HL-60 (cell line): Measurements from ENCODE around the gene CENPQ.
"Not testable (repeated sequence)": the region's sequence is repeated elsewhere in the genome, so short reads cannot be mapped to it uniquely, and the experiment has no call there.

Experiments used
- CTCF ChIP-seq: IDR thresholded peaks from one replicate; pipeline ENCODE4 v1.5.1; 2011; ENCODE audit warnings: low read length, control low read depth, inconsistent platforms; ENCODE audit not compliant: insufficient read depth
- GABPA ChIP-seq: IDR thresholded peaks from 2 replicates; pipeline ENCODE4 v1.6.1; 2012; ENCODE audit warnings: low read depth
- SPI1 ChIP-seq: IDR thresholded peaks from 2 replicates; pipeline ENCODE4 v1.6.1; 2012; ENCODE audit warnings: low read depth, mild to moderate bottlenecking, borderline replicate concordance

GRCh38 chr6:49476564-49476963 lies 13.4 kb downstream of the CENPQ start:
- not testable (repeated sequence) for TF ChIP-seq CTCF, GABPA, SPI1
